ENCODE results near the gene DIPK1B.
A peak's percentile ranks its signal among the peaks of the same experiment; 100 is the strongest.
"Not testable (repeated sequence)": the region's sequence is repeated elsewhere in the genome, so short reads cannot be mapped to it uniquely, and the experiment has no call there.

Gene DIPK1B

DNA sequence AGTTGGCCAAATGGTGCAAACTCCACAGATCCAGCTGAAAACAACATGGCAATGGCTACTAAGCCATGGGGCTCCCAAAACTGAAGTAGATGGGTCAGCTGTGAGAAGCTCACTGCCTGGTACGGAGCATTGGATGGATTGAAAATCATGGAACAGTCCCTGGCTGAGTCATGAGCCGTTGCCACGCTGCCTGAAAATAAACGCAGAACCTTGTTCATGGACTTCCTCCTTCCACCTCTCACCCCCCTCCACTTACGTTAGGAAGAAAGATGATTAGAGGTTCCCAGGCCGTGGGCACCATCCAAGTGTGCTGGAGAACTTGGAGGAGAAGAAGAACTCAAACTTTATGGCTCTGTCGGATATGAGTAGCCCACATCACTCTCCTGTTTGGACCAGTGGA lies 6.8 kb upstream of the DIPK1B start:
- Histone ChIP-seq H3K27me3 (ENCODE audit: control insufficient read depth in 1 of 2, insufficient read depth in 2 of 2, low read length in 2 of 2) (peaks cover 3 to 7% of the 10 kb centered on the region in 2 donors), H3K9ac (ENCODE audit: low read length in 2 of 2) (no peak overlapping the region), H3K4me3 (ENCODE audit: low read length in 2 of 2) (no peak overlapping the region), H3K36me3 (ENCODE audit: control insufficient read depth in 2 of 2, insufficient read depth in 2 of 2, low read length in 2 of 2) (no peaks in the 10 kb centered on the region), H3K4me1 (ENCODE audit: control insufficient read depth, insufficient read depth, low read length) (no peaks in the 10 kb centered on the region), H3K27ac (ENCODE audit: low read length) (no peak overlapping the region), H3K9me3 (ENCODE audit: control insufficient read depth in 2 of 2, low read length in 2 of 2) (no peaks in the 10 kb centered on the region)

DNA sequence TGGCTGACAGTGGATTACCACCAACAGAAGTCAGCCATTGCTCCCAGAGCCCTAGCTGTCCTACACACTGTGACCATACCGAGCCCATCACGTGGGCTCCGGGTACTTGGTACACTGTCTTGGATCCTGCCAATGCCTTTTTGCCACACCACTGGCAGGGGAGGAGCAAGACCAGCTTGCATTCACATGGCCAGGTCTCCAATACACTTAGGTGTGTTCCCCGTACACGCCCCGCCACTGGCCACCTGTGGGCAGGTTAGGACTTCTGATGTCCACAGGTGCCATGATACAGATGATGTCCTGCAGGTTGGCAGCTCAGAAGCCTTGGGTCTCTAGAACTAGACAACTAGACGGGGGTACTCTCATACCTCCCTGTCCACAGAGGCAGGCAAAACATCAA lies 5.4 kb upstream of the DIPK1B start:
- H3K4me1 ChIP-seq (ENCODE audit: control insufficient read depth, insufficient read depth, low read length) = peaks cover 5% of the 10 kb centered on the region
- no peaks in the 10 kb centered on the region for H3K36me3 ChIP-seq (ENCODE audit: control insufficient read depth in 2 of 2, insufficient read depth in 2 of 2, low read length in 2 of 2)
- no peak overlapping the region for H3K27ac ChIP-seq (ENCODE audit: low read length)
- no peaks in the 10 kb centered on the region for H3K9me3 ChIP-seq (ENCODE audit: control insufficient read depth in 2 of 2, low read length in 2 of 2)
- H3K27me3 ChIP-seq (ENCODE audit: control insufficient read depth in 1 of 2, insufficient read depth in 2 of 2, low read length in 2 of 2) = peaks cover 0 to 2% of the 10 kb centered on the region in 2 donors
- no peak overlapping the region for H3K4me3 ChIP-seq (ENCODE audit: low read length in 2 of 2)
- H3K9ac ChIP-seq (ENCODE audit: low read length in 2 of 2) = no peak overlapping the region

DNA sequence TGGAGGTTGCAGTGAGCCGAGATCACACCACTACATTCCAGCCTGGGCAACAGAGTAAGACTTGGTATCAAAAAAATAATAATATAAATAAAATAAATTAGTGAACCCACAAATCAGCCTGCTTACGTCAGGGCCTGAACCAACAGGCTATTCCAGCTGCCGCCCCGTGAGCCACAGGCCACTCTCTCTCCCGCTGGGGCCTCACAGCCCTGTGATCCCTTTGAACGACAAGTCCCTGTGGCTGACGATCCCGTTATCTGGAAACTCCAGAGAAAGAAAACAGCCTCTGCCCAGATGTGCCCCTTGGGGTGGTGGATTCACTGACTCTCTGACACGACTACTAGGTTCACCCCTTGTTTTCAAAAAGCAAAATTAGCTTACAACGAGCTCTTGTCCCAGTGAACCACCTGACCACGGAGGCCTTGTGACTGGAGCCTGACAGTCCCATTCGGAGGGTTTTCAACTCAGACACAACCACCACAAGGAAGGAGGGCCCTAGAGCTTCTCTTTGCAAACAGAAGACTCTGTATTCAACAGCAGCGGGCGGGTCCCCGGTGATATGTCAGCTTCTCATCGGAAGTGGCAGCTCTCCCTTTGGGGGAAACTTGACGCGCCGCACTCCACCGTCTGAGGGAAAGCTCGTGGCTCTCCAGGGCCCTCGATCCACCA lies 4.4 kb upstream of the DIPK1B start:
- H3K4me3 ChIP-seq (ENCODE audit: low read length in 2 of 2) = no peak overlapping the region
- H3K36me3 ChIP-seq (ENCODE audit: control insufficient read depth in 2 of 2, insufficient read depth in 2 of 2, low read length in 2 of 2) = no peaks in the 10 kb centered on the region
- H3K27ac ChIP-seq (ENCODE audit: low read length) = no peak overlapping the region
- H3K27me3 ChIP-seq (ENCODE audit: control insufficient read depth in 1 of 2, insufficient read depth in 2 of 2, low read length in 2 of 2) = peaks cover 0 to 2% of the 10 kb centered on the region in 2 donors
- H3K4me1 ChIP-seq (ENCODE audit: control insufficient read depth, insufficient read depth, low read length) = peaks cover 10% of the 10 kb centered on the region
- no peaks in the 10 kb centered on the region for H3K9me3 ChIP-seq (ENCODE audit: control insufficient read depth in 2 of 2, low read length in 2 of 2)
- H3K9ac ChIP-seq (ENCODE audit: low read length in 2 of 2) = no peak overlapping the region

DNA sequence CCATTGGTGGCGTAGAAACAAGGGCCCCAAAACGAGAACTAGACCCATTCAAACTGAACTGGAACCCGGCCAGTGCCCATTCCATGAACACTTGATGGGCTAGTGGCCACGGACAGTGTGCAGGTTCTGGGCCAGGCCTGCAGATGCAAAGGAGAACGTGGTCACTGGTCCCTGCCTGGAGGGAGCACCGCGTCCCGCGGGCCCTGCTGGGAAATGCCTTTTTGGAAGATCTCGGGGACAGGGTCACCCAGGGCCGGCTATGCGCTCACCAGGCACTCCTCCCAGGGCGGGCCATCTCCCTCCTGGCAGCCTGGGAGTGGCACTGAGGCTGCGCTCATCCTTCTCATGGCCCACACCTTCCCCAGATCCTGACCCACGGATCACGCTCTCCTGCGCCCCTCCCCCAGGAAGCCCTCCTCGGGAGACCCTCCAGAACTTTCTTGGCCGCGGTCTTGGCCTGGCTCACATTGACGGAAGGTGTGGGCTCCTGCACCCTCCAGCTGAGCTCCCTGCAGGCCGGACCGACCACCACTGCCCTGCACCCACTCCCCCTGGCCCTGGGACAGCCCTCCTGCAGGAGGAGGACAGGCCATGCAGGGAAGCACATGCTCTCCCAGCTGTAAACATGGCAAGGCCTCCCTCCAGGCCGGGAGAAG lies 2.8 kb upstream of the DIPK1B start:
- H3K4me3 ChIP-seq (ENCODE audit: low read length in 2 of 2) = no peak overlapping the region
- no peak overlapping the region for H3K9ac ChIP-seq (ENCODE audit: low read length in 2 of 2)
- no peaks in the 10 kb centered on the region for H3K9me3 ChIP-seq (ENCODE audit: control insufficient read depth in 2 of 2, low read length in 2 of 2)
- H3K36me3 ChIP-seq (ENCODE audit: control insufficient read depth in 2 of 2, insufficient read depth in 2 of 2, low read length in 2 of 2) = no peaks in the 10 kb centered on the region
- H3K27me3 ChIP-seq (ENCODE audit: control insufficient read depth in 1 of 2, insufficient read depth in 2 of 2, low read length in 2 of 2) = peaks cover 0 to 9% of the 10 kb centered on the region in 2 donors
- H3K27ac ChIP-seq (ENCODE audit: low read length) = no peak overlapping the region
- H3K4me1 ChIP-seq (ENCODE audit: control insufficient read depth, insufficient read depth, low read length) = peaks cover 19% of the 10 kb centered on the region

DNA sequence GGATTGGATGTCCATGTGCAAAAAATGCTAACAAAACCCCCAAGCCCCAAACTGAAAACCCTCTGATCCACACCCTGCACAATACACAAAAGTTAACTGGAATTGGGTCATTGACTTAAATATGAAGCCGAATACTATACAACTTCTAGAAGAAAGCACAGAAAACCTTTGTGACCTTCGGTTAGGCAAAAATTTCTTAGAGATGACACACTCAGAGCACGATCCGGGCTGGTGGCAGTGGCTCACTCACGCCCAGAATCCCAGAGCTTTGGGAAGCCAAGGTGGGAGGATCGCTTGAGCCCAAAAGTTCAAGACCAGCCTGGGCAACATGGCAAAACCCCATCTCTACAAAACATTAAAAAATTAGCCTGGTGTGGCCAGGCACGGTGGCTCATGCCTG lies 1.8 kb upstream of the DIPK1B start:
- H3K9ac ChIP-seq (ENCODE audit: low read length in 2 of 2) = no peak overlapping the region
- H3K4me1 ChIP-seq (ENCODE audit: control insufficient read depth, insufficient read depth, low read length) = peaks cover 19% of the 10 kb centered on the region
- peaks cover 0 to 9% of the 10 kb centered on the region in 2 donors for H3K27me3 ChIP-seq (ENCODE audit: control insufficient read depth in 1 of 2, insufficient read depth in 2 of 2, low read length in 2 of 2)
- H3K4me3 ChIP-seq (ENCODE audit: low read length in 2 of 2) = no peak overlapping the region
- no peak overlapping the region for H3K27ac ChIP-seq (ENCODE audit: low read length)
- H3K36me3 ChIP-seq (ENCODE audit: control insufficient read depth in 2 of 2, insufficient read depth in 2 of 2, low read length in 2 of 2) = no peaks in the 10 kb centered on the region
- no peaks in the 10 kb centered on the region for H3K9me3 ChIP-seq (ENCODE audit: control insufficient read depth in 2 of 2, low read length in 2 of 2)

DNA sequence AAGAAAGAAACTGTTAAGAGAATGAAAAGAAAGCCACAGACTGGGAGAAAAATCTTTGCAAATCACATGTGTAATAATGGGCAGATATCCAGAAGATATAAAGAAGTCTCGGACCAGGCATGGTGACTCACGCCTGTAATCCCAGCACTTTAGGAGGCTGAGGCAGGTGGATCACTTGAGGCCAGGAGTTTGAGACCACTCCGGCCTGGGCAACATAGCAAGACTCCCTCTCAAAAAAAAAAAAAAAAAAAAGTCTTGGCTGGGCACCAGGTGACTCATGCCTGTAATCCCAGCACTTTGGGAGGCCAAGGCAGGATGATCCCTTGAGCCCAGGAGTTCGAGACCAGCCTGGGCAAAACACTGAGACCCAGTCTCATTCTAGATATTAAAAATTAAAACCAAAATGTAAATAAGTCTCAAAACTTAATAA lies 1.1 kb upstream of the DIPK1B start:
- not testable (repeated sequence) for H3K4me3 ChIP-seq (ENCODE audit: low read length in 2 of 2)

DNA sequence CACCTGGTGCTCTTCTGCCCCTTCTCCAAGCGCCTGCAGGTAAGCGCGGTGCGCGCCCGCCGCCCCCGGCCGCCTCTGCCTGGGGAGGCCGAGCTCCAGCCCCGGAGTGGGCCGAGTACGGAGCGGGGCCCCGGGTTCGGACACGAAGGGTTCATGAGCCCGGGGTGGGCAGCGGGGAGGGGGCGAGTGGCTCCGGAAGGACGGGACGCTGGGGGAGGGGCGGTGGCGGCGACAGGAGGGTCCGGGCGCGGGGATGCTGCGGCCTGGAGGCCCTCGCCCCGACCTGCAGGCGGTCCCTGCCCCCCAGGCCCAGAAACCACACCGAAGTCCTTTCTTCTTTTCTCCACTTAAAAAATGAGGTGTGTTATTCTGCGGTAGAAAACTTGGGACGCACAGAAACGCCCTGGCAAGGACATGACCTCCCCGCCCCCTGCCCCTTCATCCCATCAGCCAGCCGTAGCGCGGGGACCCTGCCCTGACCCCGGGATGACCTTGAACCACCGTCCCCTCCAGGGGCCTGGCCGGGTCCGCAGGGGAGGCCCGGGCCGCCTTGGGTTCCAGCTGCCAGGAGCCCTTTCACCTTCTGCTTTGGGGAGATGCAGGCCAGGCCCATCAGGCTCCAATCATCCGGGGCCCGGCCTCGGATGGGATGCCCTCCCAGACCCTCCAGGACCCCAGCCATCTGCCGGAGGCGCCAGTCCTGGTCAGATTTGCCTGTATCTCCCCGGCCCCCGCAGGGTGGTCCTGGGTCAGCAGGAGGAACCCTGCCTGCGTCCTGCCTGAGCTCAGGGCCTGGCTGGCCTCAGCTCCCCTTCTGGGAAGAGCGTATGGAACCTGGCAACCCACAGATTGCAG lies 545 bp downstream of the DIPK1B start:
- Histone ChIP-seq H3K9me3 (ENCODE audit: control insufficient read depth in 2 of 2, low read length in 2 of 2) (no peaks in the 10 kb centered on the region), H3K27ac (ENCODE audit: low read length) (peak overlapping the region; percentile 41), H3K27me3 (ENCODE audit: control insufficient read depth in 1 of 2, insufficient read depth in 2 of 2, low read length in 2 of 2) (peaks cover 0 to 9% of the 10 kb centered on the region in 2 donors), H3K9ac (ENCODE audit: low read length in 2 of 2) (peak overlapping the region; percentile 29 to 71), H3K4me1 (ENCODE audit: control insufficient read depth, insufficient read depth, low read length) (peaks cover 19% of the 10 kb centered on the region), H3K36me3 (ENCODE audit: control insufficient read depth in 2 of 2, insufficient read depth in 2 of 2, low read length in 2 of 2) (no peaks in the 10 kb centered on the region), H3K4me3 (ENCODE audit: low read length in 2 of 2) (peak overlapping the region; percentile 55 to 66)

More for the DNA sequence above, 1.1 kb upstream of the DIPK1B start:
- H3K36me3 ChIP-seq (ENCODE audit: control insufficient read depth in 2 of 2, insufficient read depth in 2 of 2, low read length in 2 of 2); H3K9me3 ChIP-seq (ENCODE audit: control insufficient read depth in 2 of 2, low read length in 2 of 2); H3K27ac ChIP-seq (ENCODE audit: low read length); H3K27me3 ChIP-seq (ENCODE audit: control insufficient read depth in 1 of 2, insufficient read depth in 2 of 2, low read length in 2 of 2); H3K9ac ChIP-seq (ENCODE audit: low read length in 2 of 2): not testable (repeated sequence)
- peaks cover 19% of the 10 kb centered on the region for H3K4me1 ChIP-seq (ENCODE audit: control insufficient read depth, insufficient read depth, low read length)

DNA sequence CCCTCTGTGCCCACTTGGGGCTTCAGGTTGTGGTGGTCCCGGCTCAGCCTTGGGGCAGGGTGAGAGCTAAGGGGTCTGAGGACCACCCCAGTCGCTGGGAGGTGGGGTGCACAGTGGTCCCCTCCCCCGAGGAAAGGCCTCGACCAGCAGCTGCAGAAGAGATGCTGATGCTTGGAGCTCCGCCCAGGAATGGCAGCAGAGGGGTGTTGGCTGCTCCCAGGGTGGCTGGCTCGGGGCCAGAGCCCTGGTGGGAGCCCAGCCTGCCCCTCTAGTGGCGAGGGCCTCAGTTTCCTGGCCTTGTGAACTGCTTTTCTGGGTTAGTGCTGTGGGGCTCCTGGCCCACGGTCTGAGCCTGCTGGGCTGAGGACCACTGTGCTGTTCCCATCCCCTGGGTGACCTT lies 1.2 kb downstream of the DIPK1B start:
- Histone ChIP-seq H3K9me3 (ENCODE audit: control insufficient read depth in 2 of 2, low read length in 2 of 2) (no peaks in the 10 kb centered on the region), H3K36me3 (ENCODE audit: control insufficient read depth in 2 of 2, insufficient read depth in 2 of 2, low read length in 2 of 2) (no peaks in the 10 kb centered on the region), H3K9ac (ENCODE audit: low read length in 2 of 2) (peak overlapping the region in 1 of 2 donors; percentile 71), H3K4me1 (ENCODE audit: control insufficient read depth, insufficient read depth, low read length) (peaks cover 21% of the 10 kb centered on the region), H3K27me3 (ENCODE audit: control insufficient read depth in 1 of 2, insufficient read depth in 2 of 2, low read length in 2 of 2) (peaks cover 0 to 9% of the 10 kb centered on the region in 2 donors), H3K4me3 (ENCODE audit: low read length in 2 of 2) (peak overlapping the region in 1 of 2 donors; percentile 66), H3K27ac (ENCODE audit: low read length) (peak overlapping the region; percentile 41)

DNA sequence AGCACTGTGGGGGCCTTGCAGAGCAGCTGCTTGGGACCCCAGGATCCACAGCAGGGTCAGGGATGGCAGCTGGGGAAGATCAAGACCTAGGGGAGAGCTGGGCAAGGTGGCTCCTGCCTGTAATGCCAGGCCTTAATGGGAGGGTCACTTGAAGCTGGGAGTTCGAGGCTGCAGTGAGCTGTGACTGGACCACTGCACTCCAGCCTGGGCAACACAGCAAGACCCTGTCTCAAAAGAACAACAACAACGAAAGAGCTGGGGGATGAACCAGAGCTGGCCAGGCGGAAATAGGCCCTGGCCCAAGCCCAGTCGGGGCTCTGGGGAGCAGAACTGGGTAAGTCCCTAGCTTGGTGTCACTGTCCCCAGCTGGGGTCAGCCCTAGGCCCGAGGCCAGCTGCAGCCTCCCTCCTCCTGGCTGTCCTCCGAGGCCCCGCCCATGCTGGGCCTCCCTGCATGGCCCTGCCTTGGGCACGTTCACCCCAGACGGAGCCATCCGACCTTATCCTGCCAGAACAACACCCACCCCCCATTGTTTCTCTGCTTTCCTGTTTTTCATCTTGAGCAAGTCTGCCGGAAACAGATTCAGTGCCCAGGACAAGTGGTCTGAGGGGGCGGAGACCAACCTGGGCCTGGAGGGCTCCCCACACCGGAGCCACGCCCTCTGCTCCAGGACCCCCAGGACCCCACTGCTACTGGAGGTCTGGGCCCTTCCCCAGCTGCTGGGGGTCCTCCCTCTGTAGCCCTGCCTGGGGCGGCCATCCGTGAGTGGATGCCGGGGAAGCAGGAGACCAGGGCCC lies 1.9 kb downstream of the DIPK1B start:
- no peak overlapping the region for H3K4me3 ChIP-seq (ENCODE audit: low read length in 2 of 2)
- no peaks in the 10 kb centered on the region for H3K9me3 ChIP-seq (ENCODE audit: control insufficient read depth in 2 of 2, low read length in 2 of 2)
- no peaks in the 10 kb centered on the region for H3K36me3 ChIP-seq (ENCODE audit: control insufficient read depth in 2 of 2, insufficient read depth in 2 of 2, low read length in 2 of 2)
- H3K4me1 ChIP-seq (ENCODE audit: control insufficient read depth, insufficient read depth, low read length) = peaks cover 26% of the 10 kb centered on the region
- H3K27ac ChIP-seq (ENCODE audit: low read length) = no peak overlapping the region
- peaks cover 0 to 9% of the 10 kb centered on the region in 2 donors for H3K27me3 ChIP-seq (ENCODE audit: control insufficient read depth in 1 of 2, insufficient read depth in 2 of 2, low read length in 2 of 2)
- H3K9ac ChIP-seq (ENCODE audit: low read length in 2 of 2) = no peak overlapping the region

DNA sequence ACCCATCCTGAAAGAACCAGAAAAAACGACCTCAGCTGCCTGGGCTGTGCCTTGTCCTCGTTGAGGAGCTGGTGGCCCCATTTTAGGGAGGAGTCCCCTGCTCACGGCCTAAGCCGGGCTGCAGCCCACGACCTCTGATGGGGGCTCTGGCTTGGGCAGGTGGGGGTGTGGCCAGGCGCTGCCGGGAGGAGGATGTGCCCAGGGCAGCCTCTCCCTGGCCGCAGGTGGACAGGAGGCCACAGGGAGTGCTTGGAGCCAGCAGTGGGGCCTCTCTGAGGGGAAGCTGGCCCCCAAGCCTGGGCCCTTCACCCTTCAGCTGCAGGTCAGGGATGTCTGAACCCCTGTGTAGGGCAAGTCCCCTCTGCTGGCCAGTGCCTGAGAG lies 2.5 kb downstream of the DIPK1B start:
- H3K9me3 ChIP-seq (ENCODE audit: control insufficient read depth in 2 of 2, low read length in 2 of 2) = no peaks in the 10 kb centered on the region
- peaks cover 0 to 9% of the 10 kb centered on the region in 2 donors for H3K27me3 ChIP-seq (ENCODE audit: control insufficient read depth in 1 of 2, insufficient read depth in 2 of 2, low read length in 2 of 2)
- no peak overlapping the region for H3K4me3 ChIP-seq (ENCODE audit: low read length in 2 of 2)
- H3K36me3 ChIP-seq (ENCODE audit: control insufficient read depth in 2 of 2, insufficient read depth in 2 of 2, low read length in 2 of 2) = no peaks in the 10 kb centered on the region
- H3K27ac ChIP-seq (ENCODE audit: low read length) = no peak overlapping the region
- H3K9ac ChIP-seq (ENCODE audit: low read length in 2 of 2) = no peak overlapping the region
- peaks cover 32% of the 10 kb centered on the region for H3K4me1 ChIP-seq (ENCODE audit: control insufficient read depth, insufficient read depth, low read length)
